PC-9 (cell line): ENCODE results near the gene MXRA5.

Experiments
- EZH2 ChIP-seq: fragments of 200-600 bp; sonication (generic); IDR thresholded peaks from 2 replicates; pipeline ENCODE4 v1.8.0; 2017; ENCODE audit warnings: antibody characterized with exemption, low read depth
- TF ChIP-seq, protein P1 (sequence below): fragments of 200-600 bp; sonication (generic); conservative IDR thresholded peaks from 2 replicates; pipeline ENCODE4 v1.6.1; 2017; ENCODE audit warnings: mixed run types, antibody characterized with exemption, mild to moderate bottlenecking, moderate library complexity

DNA sequence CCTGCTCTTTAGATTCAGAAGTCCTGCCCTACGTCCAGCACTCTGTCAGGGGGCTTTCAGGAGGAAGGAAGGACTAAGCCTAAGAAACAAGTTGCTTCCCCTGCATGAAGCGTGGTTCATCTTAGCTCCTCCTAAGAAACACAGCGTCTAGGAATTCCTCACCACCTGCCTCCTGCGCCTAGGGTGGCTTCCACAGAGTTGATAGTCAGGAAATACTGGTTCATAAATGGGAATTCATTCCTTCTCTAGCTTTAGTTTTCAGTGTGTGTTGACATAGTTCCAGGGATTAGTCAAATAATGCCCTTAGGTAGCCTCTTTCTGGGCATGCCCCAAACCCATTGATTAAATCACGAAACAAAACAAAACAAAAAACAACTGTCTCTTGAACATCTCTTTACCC is 1.7 kb upstream of the MXRA5 start:
- no peak for TF ChIP-seq EZH2
- TF ChIP-seq, protein P1, sequence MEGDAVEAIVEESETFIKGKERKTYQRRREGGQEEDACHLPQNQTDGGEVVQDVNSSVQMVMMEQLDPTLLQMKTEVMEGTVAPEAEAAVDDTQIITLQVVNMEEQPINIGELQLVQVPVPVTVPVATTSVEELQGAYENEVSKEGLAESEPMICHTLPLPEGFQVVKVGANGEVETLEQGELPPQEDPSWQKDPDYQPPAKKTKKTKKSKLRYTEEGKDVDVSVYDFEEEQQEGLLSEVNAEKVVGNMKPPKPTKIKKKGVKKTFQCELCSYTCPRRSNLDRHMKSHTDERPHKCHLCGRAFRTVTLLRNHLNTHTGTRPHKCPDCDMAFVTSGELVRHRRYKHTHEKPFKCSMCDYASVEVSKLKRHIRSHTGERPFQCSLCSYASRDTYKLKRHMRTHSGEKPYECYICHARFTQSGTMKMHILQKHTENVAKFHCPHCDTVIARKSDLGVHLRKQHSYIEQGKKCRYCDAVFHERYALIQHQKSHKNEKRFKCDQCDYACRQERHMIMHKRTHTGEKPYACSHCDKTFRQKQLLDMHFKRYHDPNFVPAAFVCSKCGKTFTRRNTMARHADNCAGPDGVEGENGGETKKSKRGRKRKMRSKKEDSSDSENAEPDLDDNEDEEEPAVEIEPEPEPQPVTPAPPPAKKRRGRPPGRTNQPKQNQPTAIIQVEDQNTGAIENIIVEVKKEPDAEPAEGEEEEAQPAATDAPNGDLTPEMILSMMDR = no peak
